Adrenal gland (tissue), 5 donors: ENCODE data around the gene MNDA.

ENCODE experiments used
- CTCF ChIP-seq, 6 experiments: fragments of 450-650 bp in 4 of 6; fragments of 200-600 bp in 2 of 6; sonication (generic) in 1 of 6; IDR thresholded peaks; 1 replicate in 5 of 6; 2 replicates in 1 of 6; pipeline versions ENCODE4 v1.5.1 to v1.8.0; 2016 to 2021; ENCODE audit warnings: antibody characterized with exemption in 6 of 6, mild to moderate bottlenecking in 2 of 6, moderate library complexity in 1 of 6
- POLR2A ChIP-seq, 2 donors: fragments of 450-650 bp; IDR thresholded peaks; one replicate each; pipeline ENCODE4 v1.6.1; 2017; ENCODE audit warnings: antibody characterized with exemption in 2 of 2, mild to moderate bottlenecking in 2 of 2, moderate library complexity in 1 of 2
- donor health status: DM: no; HTN: no; CAD: no.

GRCh38 chr1:158809256-158809655 lies 21.9 kb upstream of the MNDA start:
- no peak for TF ChIP-seq CTCF (IDR thresholded peaks at IDR 0.05)
- TF ChIP-seq POLR2A (IDR thresholded peaks at IDR 0.05): no peak
